ENCODE results near the gene HYLS1. TPM values are rescaled to one million over a fixed set of nuclear protein-coding genes. Genes with fewer than 3 reads are reported as not detected.

Gene HYLS1
- total RNA-seq, 1 donor from 2014 or later = 3.2 TPM

GRCh38 chr11:125923012-125923579 is 35.6 kb downstream of the HYLS1 start:
- no peak overlapping the region for H3K27ac ChIP-seq
- H3K27me3 ChIP-seq = no peaks in the 10 kb centered on the region
- no peaks in the 10 kb centered on the region for H3K4me1 ChIP-seq
- no peaks in the 10 kb centered on the region for H3K9me3 ChIP-seq
- peak; percentile 43 for DNase-seq
- no peaks in the 10 kb centered on the region for H3K36me3 ChIP-seq
- intact Hi-C loops (cut with DNase I) = loop anchor here (5.0 kb wide), 1 partner anchor 269 kb away; no protein-coding TSS in a partner anchor
- H3K4me3 ChIP-seq = no peak overlapping the region
- ATAC-seq = peak; percentile 90
- TF ChIP-seq CTCF (IDR thresholded peaks at IDR 0.05) = peak; percentile 76

GRCh38 chr11:125923633-125924032 is 36.2 kb downstream of the HYLS1 start:
- H3K4me3 ChIP-seq = no peak overlapping the region
- ATAC-seq (no peak), DNase-seq (peak; percentile 22)
- H3K36me3 ChIP-seq = no peaks in the 10 kb centered on the region
- no peak overlapping the region for H3K27ac ChIP-seq
- no peak for TF ChIP-seq CTCF (IDR thresholded peaks at IDR 0.05)
- intact Hi-C loops (cut with DNase I) = loop anchor here (5.0 kb wide), 1 partner anchor 269 kb away; no protein-coding TSS in a partner anchor
- H3K27me3 ChIP-seq = no peaks in the 10 kb centered on the region
- H3K9me3 ChIP-seq = no peaks in the 10 kb centered on the region
- H3K4me1 ChIP-seq = no peaks in the 10 kb centered on the region

- intact Hi-C loops (cut with DNase I) = loop anchor here (5.0 kb wide), 1 partner anchor 268 kb away; no protein-coding TSS in a partner anchor
- Histone ChIP-seq H3K36me3 (no peaks in the 10 kb centered on the region), H3K4me3 (no peak overlapping the region), H3K27ac (no peak overlapping the region), H3K4me1 (no peaks in the 10 kb centered on the region), H3K9me3 (no peaks in the 10 kb centered on the region), H3K27me3 (no peaks in the 10 kb centered on the region)
- DNase-seq (peak; percentile 23), ATAC-seq (no peak)
- no peak for TF ChIP-seq CTCF (IDR thresholded peaks at IDR 0.05)
Observed at GRCh38 chr11:125924384-125925007, 37.0 kb downstream of the HYLS1 start.

- no peak for TF ChIP-seq CTCF (IDR thresholded peaks at IDR 0.05)
- no peak overlapping the region for H3K27ac ChIP-seq
- no peaks in the 10 kb centered on the region for H3K27me3 ChIP-seq
- DNase-seq (no peak), ATAC-seq (no peak)
- no peaks in the 10 kb centered on the region for H3K36me3 ChIP-seq
- H3K4me1 ChIP-seq = no peaks in the 10 kb centered on the region
- no peak overlapping the region for H3K4me3 ChIP-seq
- no peaks in the 10 kb centered on the region for H3K9me3 ChIP-seq
- intact Hi-C loops (cut with DNase I) = no loop called here
Observed at GRCh38 chr11:125925247-125925740, 37.8 kb downstream of the HYLS1 start.

GRCh38 chr11:125925804-125926203 is 38.3 kb downstream of the HYLS1 start:
- ATAC-seq (no peak), DNase-seq (no peak)
- intact Hi-C loops (cut with DNase I) = no loop called here
- H3K36me3 ChIP-seq = no peaks in the 10 kb centered on the region
- no peak for TF ChIP-seq CTCF (IDR thresholded peaks at IDR 0.05)
- no peaks in the 10 kb centered on the region for H3K9me3 ChIP-seq
- H3K4me1 ChIP-seq = no peaks in the 10 kb centered on the region
- H3K4me3 ChIP-seq = no peak overlapping the region
- no peaks in the 10 kb centered on the region for H3K27me3 ChIP-seq
- no peak overlapping the region for H3K27ac ChIP-seq

All from upper lobe of right lung (tissue), 1 donor.